ENCODE results near the gene MIGA1. TPM values are rescaled to one million over a fixed set of nuclear protein-coding genes. Genes with fewer than 3 reads are reported as not detected.
A peak's percentile ranks its signal among the peaks of the same experiment; 100 is the strongest.

Gene MIGA1, protein sequence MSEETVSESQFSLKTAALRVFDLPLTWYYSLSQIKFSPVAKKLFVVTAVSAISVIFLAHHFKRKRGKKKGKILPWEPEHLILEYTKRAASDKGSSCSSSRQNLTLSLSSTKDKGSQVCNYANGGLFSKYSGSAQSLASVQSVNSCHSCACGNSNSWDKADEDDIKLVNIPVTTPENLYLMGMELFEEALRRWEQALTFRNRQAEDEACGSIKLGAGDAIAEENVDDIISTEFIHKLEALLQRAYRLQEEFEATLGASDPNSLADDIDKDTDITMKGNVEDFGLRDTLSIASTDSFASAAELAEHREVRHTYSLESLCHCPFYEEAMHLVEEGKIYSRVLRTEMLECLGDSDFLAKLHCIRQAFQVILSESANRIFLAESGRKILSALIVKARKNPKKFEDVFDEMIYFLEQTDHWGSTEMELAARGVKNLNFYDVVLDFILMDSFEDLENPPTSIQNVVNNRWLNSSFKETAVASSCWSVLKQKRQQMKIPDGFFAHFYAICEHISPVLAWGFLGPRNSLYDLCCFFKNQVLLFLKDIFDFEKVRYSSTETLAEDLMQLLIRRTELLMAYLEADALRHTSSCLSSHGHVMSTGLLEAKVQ
- total RNA-seq: 11.1 and 13.0 TPM in 2 replicates

DNA sequence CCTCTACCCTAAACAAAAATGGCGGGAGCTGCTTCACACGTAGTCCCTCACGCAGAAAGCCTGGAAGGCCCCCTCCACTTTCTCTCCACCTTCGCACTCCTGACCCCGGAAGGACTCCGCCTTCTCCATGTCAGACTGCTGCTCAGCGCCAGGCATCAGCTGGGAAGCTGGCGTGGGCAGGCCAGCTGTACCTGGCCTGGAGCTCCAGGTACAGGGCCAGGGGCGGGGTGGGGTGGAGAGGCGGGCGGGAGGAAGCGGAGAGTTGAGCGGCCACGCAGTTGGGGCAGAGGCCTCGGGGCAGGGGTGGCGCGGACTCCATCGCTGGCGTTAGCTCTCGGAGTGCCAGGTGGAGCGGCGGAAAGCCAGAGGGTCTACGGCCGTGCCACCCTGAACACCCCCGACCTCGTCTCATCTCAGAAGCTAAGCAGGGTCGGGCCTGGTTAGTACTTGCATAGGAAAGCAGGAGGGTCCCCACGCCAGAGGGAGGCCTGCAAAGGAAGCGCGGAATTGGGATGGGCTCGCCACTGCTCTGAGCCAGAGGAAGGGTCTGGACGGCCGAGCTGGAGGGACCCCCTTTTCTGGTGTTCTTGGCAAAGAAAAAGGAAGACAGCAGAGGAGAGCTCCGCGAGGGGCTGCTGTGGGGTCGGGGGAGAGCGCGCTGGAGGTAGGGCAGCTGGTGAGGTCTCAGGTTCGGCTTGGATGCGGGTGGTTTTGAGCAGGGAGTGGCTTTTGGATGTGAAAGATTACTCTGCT, at the start of gene MIGA1:
Gene MIGA1, plus strand, starts transcription at position 121 of the 753 bp plus-strand sequence. CDS start 3,604 bp downstream, outside the sequence.
- Mint-ChIP-seq H3K4me1 (peaks cover 28% of the 10 kb centered on the region), H3K4me3 (peak within 1 kb of the TSS; percentile 92), H3K27ac (peak within 1 kb of the TSS; percentile 82), H3K27me3 (no peaks in the 10 kb centered on the region), H3K9me3 (no peaks in the 10 kb centered on the region), H3K36me3 (ENCODE audit: low read depth) (peaks cover 26% of the 10 kb centered on the region)
- DNase-seq (peak; percentile 69), ATAC-seq (ENCODE audit: low read depth) (peak; percentile 96)
- CTCF ChIA-PET: interaction anchor here (0.9 kb wide), 1 partner anchor 28 kb away, joined by 3 read pairs; no protein-coding TSS in a partner anchor
- intact Hi-C loops (cut with micrococcal nuclease): loop anchor here (1.0 to 5.0 kb wide), 7 partner anchors 9 to 1992 kb away; partner anchors contain the start of genes DNAJB4, FUBP1, PIGK and RABGGTB
- POLR2A ChIA-PET: interaction anchor here (0.6 to 1.9 kb wide), 14 partner anchors 9 to 560 kb away, joined by 3 to 27 read pairs (median 8); partner anchors contain the start of genes DNAJB4, FUBP1, USP33 and ZZZ3
- TF ChIP-seq, protein P1, sequence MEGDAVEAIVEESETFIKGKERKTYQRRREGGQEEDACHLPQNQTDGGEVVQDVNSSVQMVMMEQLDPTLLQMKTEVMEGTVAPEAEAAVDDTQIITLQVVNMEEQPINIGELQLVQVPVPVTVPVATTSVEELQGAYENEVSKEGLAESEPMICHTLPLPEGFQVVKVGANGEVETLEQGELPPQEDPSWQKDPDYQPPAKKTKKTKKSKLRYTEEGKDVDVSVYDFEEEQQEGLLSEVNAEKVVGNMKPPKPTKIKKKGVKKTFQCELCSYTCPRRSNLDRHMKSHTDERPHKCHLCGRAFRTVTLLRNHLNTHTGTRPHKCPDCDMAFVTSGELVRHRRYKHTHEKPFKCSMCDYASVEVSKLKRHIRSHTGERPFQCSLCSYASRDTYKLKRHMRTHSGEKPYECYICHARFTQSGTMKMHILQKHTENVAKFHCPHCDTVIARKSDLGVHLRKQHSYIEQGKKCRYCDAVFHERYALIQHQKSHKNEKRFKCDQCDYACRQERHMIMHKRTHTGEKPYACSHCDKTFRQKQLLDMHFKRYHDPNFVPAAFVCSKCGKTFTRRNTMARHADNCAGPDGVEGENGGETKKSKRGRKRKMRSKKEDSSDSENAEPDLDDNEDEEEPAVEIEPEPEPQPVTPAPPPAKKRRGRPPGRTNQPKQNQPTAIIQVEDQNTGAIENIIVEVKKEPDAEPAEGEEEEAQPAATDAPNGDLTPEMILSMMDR (IDR thresholded peaks at IDR 0.05): no peak

DNA sequence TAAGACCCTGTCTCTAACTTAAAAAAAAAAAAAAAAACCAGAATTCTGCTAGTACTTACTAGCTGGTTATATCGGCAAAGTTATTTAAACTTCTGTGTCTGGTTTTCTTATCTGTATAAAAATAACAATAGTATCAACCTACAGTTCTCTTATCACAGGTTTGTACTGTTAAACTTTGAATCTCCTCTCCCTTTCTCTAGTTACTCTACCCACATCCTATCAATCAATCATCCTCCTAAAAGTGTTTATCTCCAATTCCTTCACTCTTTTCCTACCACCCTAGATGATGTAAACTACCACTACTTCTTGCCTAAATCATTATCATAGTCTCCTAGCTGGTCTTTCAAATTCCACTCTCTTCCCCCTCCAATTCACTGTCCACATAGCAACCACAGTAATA, 47.4 kb upstream of the MIGA1 start:
- ATAC-seq (ENCODE audit: low read depth) (no peak), DNase-seq (no peak)
- no peaks in the 10 kb centered on the region for H3K9me3 Mint-ChIP-seq
- POLR2A ChIA-PET: no interaction called here
- TF ChIP-seq, protein P1 (IDR thresholded peaks at IDR 0.05): no peak
- H3K4me1 Mint-ChIP-seq: no peaks in the 10 kb centered on the region
- peaks cover 57% of the 10 kb centered on the region for H3K36me3 Mint-ChIP-seq (ENCODE audit: low read depth)
- no peak overlapping the region for H3K4me3 Mint-ChIP-seq
- no peak overlapping the region for H3K27ac Mint-ChIP-seq
- intact Hi-C loops (cut with micrococcal nuclease): no loop called here
- CTCF ChIA-PET: no interaction called here
- H3K27me3 Mint-ChIP-seq: no peaks in the 10 kb centered on the region

DNA sequence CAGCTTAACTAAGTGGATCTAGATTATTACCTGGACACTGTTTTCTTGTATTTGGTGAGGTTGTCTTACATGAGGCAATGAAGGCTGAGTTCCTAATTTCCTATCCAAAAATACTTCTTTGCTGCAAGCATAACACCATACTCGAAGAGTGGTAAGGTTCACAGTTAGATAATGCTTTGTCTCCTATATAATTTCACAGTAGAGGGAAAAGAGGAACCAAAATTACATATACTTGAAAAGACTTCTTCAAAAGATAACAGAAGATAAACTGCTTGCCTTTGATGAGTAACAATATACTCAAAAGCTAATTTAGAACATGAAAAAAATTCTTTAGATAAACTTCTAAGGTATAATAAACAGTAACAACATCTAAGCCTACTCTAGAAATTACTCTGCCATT, 40.2 kb upstream of the MIGA1 start:
- intact Hi-C loops (cut with micrococcal nuclease): loop anchor here (5.0 kb wide), 1 partner anchor 37 kb away; no protein-coding TSS in a partner anchor
- POLR2A ChIA-PET: no interaction called here
- Mint-ChIP-seq H3K27me3 (no peaks in the 10 kb centered on the region), H3K27ac (no peak overlapping the region), H3K9me3 (no peaks in the 10 kb centered on the region), H3K4me3 (no peak overlapping the region), H3K4me1 (peaks cover 2% of the 10 kb centered on the region), H3K36me3 (ENCODE audit: low read depth) (peaks cover 43% of the 10 kb centered on the region)
- DNase-seq (no peak), ATAC-seq (ENCODE audit: low read depth) (no peak)
- CTCF ChIA-PET: no interaction called here
- TF ChIP-seq, protein P1 (IDR thresholded peaks at IDR 0.05): no peak

DNA sequence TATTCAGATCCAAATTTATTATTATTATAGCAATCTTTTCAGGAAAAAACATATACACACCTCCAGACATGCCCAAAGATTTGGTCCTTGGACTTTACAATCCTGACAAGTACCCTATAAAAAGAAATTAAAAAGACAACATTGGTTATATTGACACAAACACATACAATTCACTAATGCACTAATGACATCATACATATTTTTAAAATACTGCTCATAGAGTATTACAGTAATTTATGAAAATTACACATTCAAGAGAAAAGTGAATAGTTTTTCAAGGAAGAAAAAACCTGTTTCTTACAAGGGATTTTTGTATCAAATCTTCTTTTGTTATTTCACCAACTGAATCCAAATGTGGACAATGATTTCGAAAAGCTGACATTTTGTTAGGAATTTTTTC, 38.1 kb upstream of the MIGA1 start:
- no peak for ATAC-seq (ENCODE audit: low read depth)
- TF ChIP-seq, protein P1 (IDR thresholded peaks at IDR 0.05): no peak
- peaks cover 50% of the 10 kb centered on the region for H3K36me3 Mint-ChIP-seq (ENCODE audit: low read depth)

More for the DNA sequence above, 38.1 kb upstream of the MIGA1 start:
- Mint-ChIP-seq H3K4me1 (peaks cover 9% of the 10 kb centered on the region), H3K9me3 (no peaks in the 10 kb centered on the region), H3K27ac (no peak overlapping the region), H3K27me3 (no peaks in the 10 kb centered on the region), H3K4me3 (no peak overlapping the region)
- intact Hi-C loops (cut with micrococcal nuclease): no loop called here
- CTCF ChIA-PET: no interaction called here
- DNase-seq: no peak
- POLR2A ChIA-PET: no interaction called here

Measured in activated B cell treated with CpG ODN at 0.5 μM for 24 hours (primary cell).